ENCODE measurements around the gene KISS1R. TPM values are rescaled to one million over a fixed set of nuclear protein-coding genes. Genes with fewer than 3 reads are reported as not detected.
A peak's percentile ranks its signal among the peaks of the same experiment; 100 is the strongest.

Gene KISS1R
- total and polyA plus RNA-seq, 2 of the 4 experiments (the other 2 are of a cell fraction) = not detected

DNA sequence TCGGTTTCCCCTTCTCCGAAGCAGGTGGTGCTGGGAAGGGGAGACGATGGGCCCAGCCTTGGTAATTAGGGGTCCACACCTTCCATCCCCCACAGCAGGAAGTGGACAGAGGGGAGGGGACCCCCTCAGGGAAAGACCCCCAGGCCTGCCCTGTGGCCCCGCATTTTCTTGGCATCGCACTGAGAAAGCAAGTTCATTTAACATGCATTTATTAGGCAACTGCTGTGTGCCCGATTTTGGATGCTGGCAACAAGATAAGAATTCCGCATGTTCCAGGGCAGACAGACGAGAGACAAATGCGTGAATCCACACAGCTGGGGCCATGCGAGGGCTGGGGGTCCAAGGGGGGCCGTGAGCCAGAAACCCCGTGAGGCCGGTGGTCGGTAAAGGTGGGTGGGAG lies 37.1 kb downstream of the KISS1R start:
- H2BK20ac ChIP-seq (ENCODE audit: low read depth, low read length) = no peak overlapping the region
- H3K56ac ChIP-seq (ENCODE audit: extremely low read depth, insufficient read depth, low read length) = no peak overlapping the region
- H2BK5ac ChIP-seq (ENCODE audit: low read depth, low read length, poor library complexity, severe bottlenecking) = no peak overlapping the region
- in situ Hi-C loops (cut with MboI; ENCODE audit: low sequenced_read_pairs) (no loop called here), dilution Hi-C loops (cut with HindIII; ENCODE audit: low sequenced_read_pairs, unreplicated experiment) (no loop called here), intact Hi-C loops (cut with micrococcal nuclease) (no loop called here)
- H3K4me3 ChIP-seq (ENCODE audit: insufficient read depth, low read depth, low read length) = no peak overlapping the region
- no peak overlapping the region for H3K9ac ChIP-seq (ENCODE audit: low read depth, low read length)
- H3K27me3 ChIP-seq (ENCODE audit: control insufficient read depth, insufficient read depth, low read length) = no peaks in the 10 kb centered on the region
- ChIA-PET POLR2A (ENCODE audit: unreplicated experiment) (no interaction called here), CTCF (no interaction called here)
- peak overlapping the region in 1 of 2 experiments; percentile 85; a peak in 1 of 4 replicates for H4K8ac ChIP-seq (ENCODE audit: low read depth in 2 of 2, low read length in 2 of 2)
- H3K4me1 ChIP-seq (ENCODE audit: control insufficient read depth, insufficient read depth, low read length) = peaks cover 39% of the 10 kb centered on the region
- no peak overlapping the region for H3K27ac ChIP-seq (ENCODE audit: insufficient read depth, low read length)
- H3K4ac ChIP-seq (ENCODE audit: low read depth, low read length) = no peak overlapping the region
- H4K91ac ChIP-seq (ENCODE audit: insufficient read depth, low read depth, low read length) = no peak overlapping the region; the same call in 1 of the 2 replicates
- H3K18ac ChIP-seq (ENCODE audit: low read depth, low read length) = no peak overlapping the region
- WGBS, 2 experiments (ENCODE audit: extremely low coverage in 2 of 2, insufficient read length in 1 of 2) = 73% methylated on average over 5 of the region's 14 CpGs; no CpG with 5 or more reads in 1 of the 2 experiments
- peak overlapping the region; percentile 23 for H2AFZ ChIP-seq (replicated peaks; ENCODE audit: low read length, poor library complexity)
- H4K5ac ChIP-seq (ENCODE audit: low read depth, low read length) = no peak overlapping the region
- H3K4me2 ChIP-seq (ENCODE audit: low read depth, low read length) = no peak overlapping the region
- H3K14ac ChIP-seq (replicated peaks; ENCODE audit: low read depth, low read length) = no peak overlapping the region
- no TSS peak for BruUV-seq (replicated peaks)
- no peak for TF ChIP-seq RAD21 (IDR thresholded peaks at IDR 0.05; ENCODE audit: low read length)
- TF ChIP-seq NFE2L2 (IDR thresholded peaks at IDR 0.05; ENCODE audit: low read depth, low read length) = no peak
- no peak for TF ChIP-seq BHLHE40 (IDR thresholded peaks at IDR 0.05; ENCODE audit: low read depth, low read length)
- TF ChIP-seq CEBPB (IDR thresholded peaks at IDR 0.05; ENCODE audit: low read depth, low read length) = no peak
- TF ChIP-seq MAZ (IDR thresholded peaks at IDR 0.05; ENCODE audit: borderline replicate concordance, low read depth, low read length) = no peak
- TF ChIP-seq MXI1 (IDR thresholded peaks at IDR 0.05; ENCODE audit: borderline replicate concordance, low read depth, low read length) = no peak
- TF ChIP-seq CHD1 (IDR thresholded peaks at IDR 0.05; ENCODE audit: low read depth, low read length) = no peak
- no peak for TF ChIP-seq MAFK (IDR thresholded peaks at IDR 0.05; ENCODE audit: low read depth, low read length)
- TF ChIP-seq, protein P1, sequence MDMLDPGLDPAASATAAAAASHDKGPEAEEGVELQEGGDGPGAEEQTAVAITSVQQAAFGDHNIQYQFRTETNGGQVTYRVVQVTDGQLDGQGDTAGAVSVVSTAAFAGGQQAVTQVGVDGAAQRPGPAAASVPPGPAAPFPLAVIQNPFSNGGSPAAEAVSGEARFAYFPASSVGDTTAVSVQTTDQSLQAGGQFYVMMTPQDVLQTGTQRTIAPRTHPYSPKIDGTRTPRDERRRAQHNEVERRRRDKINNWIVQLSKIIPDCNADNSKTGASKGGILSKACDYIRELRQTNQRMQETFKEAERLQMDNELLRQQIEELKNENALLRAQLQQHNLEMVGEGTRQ (IDR thresholded peaks at IDR 0.05; ENCODE audit: low read depth, low read length) = no peak
- TF ChIP-seq, protein P2, sequence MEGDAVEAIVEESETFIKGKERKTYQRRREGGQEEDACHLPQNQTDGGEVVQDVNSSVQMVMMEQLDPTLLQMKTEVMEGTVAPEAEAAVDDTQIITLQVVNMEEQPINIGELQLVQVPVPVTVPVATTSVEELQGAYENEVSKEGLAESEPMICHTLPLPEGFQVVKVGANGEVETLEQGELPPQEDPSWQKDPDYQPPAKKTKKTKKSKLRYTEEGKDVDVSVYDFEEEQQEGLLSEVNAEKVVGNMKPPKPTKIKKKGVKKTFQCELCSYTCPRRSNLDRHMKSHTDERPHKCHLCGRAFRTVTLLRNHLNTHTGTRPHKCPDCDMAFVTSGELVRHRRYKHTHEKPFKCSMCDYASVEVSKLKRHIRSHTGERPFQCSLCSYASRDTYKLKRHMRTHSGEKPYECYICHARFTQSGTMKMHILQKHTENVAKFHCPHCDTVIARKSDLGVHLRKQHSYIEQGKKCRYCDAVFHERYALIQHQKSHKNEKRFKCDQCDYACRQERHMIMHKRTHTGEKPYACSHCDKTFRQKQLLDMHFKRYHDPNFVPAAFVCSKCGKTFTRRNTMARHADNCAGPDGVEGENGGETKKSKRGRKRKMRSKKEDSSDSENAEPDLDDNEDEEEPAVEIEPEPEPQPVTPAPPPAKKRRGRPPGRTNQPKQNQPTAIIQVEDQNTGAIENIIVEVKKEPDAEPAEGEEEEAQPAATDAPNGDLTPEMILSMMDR (conservative IDR thresholded peaks at IDR 0.05; ENCODE audit: low read depth, low read length) = no peak
- no peak for TF ChIP-seq RCOR1 (IDR thresholded peaks at IDR 0.05; ENCODE audit: insufficient replicate concordance, low read length)
- no peak for TF ChIP-seq SMC3 (IDR thresholded peaks at IDR 0.05; ENCODE audit: low read depth, low read length)
- TF ChIP-seq, protein P3, sequence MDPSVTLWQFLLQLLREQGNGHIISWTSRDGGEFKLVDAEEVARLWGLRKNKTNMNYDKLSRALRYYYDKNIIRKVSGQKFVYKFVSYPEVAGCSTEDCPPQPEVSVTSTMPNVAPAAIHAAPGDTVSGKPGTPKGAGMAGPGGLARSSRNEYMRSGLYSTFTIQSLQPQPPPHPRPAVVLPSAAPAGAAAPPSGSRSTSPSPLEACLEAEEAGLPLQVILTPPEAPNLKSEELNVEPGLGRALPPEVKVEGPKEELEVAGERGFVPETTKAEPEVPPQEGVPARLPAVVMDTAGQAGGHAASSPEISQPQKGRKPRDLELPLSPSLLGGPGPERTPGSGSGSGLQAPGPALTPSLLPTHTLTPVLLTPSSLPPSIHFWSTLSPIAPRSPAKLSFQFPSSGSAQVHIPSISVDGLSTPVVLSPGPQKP (IDR thresholded peaks at IDR 0.05; ENCODE audit: borderline replicate concordance, low read depth, low read length) = no peak
- TF ChIP-seq RFX5 (IDR thresholded peaks at IDR 0.05; ENCODE audit: low read depth, low read length) = no peak
- no peak for TF ChIP-seq FOS (IDR thresholded peaks at IDR 0.05; ENCODE audit: low read depth, low read length)
- no peak for TF ChIP-seq POLR2A (IDR thresholded peaks at IDR 0.05; ENCODE audit: low read depth, low read length)
- DNase-seq (no peak), ATAC-seq (ENCODE audit: low read depth) (no peak)
- H3K36me3 ChIP-seq (ENCODE audit: control insufficient read depth, insufficient read depth, low read length) = peaks cover 9% of the 10 kb centered on the region; the same call in 1 of the 2 replicates
- peaks cover 8% of the 10 kb centered on the region for H3K9me1 ChIP-seq (ENCODE audit: insufficient read depth, low read length)
- no peak overlapping the region for H2BK15ac ChIP-seq (ENCODE audit: low read depth, low read length)
- H4K20me1 ChIP-seq (ENCODE audit: insufficient read depth, low read length) = peaks cover 40% of the 10 kb centered on the region
- H3K79me1 ChIP-seq (ENCODE audit: low read depth in 1 of 2, low read length in 2 of 2) = peaks cover 37 to 74% of the 10 kb centered on the region in 2 experiments
- no peak overlapping the region for H3K23ac ChIP-seq (ENCODE audit: low read depth, low read length)
- H2AK9ac ChIP-seq (replicated peaks; ENCODE audit: low read depth, low read length, poor library complexity) = peak overlapping the region; percentile 55
- H2BK120ac ChIP-seq (ENCODE audit: low read depth, low read length) = no peak overlapping the region
- no peaks in the 10 kb centered on the region for H3K9me3 ChIP-seq (ENCODE audit: control insufficient read depth, insufficient read depth, low read length)
- H2AK5ac ChIP-seq (ENCODE audit: low read depth, low read length) = peak overlapping the region; percentile 37

Data from IMR-90 (cell line).